Osteoblast (primary cell): ENCODE measurements around the gene PIGM. TPM values are rescaled to one million over a fixed set of nuclear protein-coding genes. Genes with fewer than 3 reads are reported as not detected.

Experiments used
- DNase-seq: peaks from one replicate; pipeline ENCODE4 v3.0.0; 2011; ENCODE audit warnings: low spot score, mixed read lengths; ENCODE audit not compliant: insufficient read length; ENCODE audit errors: missing footprints
- H2AFZ ChIP-seq: 2 replicates; pipeline ENCODE4 v1.6.0; 2011; ENCODE audit warnings: mild to moderate bottlenecking, low read length
- H3K27ac ChIP-seq: 2 replicates; pipeline ENCODE4 v1.5.1; 2011; ENCODE audit warnings: mild to moderate bottlenecking, low read depth, low read length, moderate library complexity
- H3K27me3 ChIP-seq: 2 replicates; pipeline ENCODE4 v1.6.0; 2012; ENCODE audit warnings: mild to moderate bottlenecking, control low read depth, inconsistent platforms, low read length, moderate library complexity; ENCODE audit not compliant: insufficient read depth
- H3K36me3 ChIP-seq: 2 replicates; pipeline ENCODE4 v1.5.1; 2011; ENCODE audit warnings: mild to moderate bottlenecking, low read length, control low read depth, moderate library complexity; ENCODE audit not compliant: insufficient read depth
- H3K4me1 ChIP-seq: 2 replicates; pipeline ENCODE4 v1.5.1; 2011; ENCODE audit warnings: mild to moderate bottlenecking, low read length, control low read depth, moderate library complexity; ENCODE audit not compliant: insufficient read depth
- H3K4me2 ChIP-seq: 2 replicates; pipeline ENCODE4 v1.6.0; 2011; ENCODE audit warnings: mild to moderate bottlenecking, low read length; ENCODE audit not compliant: insufficient read depth
- H3K4me3 ChIP-seq: fragments of 200-600 bp; sonication (generic); 3 replicates; pipeline ENCODE4 v1.5.1; 2012; ENCODE audit warnings: mild to moderate bottlenecking, low read length, inconsistent platforms; ENCODE audit not compliant: insufficient read depth
- H3K79me2 ChIP-seq: 2 replicates; pipeline ENCODE4 v1.6.0; 2012; ENCODE audit warnings: mild to moderate bottlenecking, low read length, control low read depth, inconsistent platforms; ENCODE audit not compliant: insufficient read depth
- H3K9me3 ChIP-seq: 2 replicates; pipeline ENCODE4 v1.5.1; 2011; ENCODE audit warnings: low read depth, low read length, control low read depth
- H4K20me1 ChIP-seq: 2 replicates; pipeline ENCODE4 v1.6.0; 2012; ENCODE audit warnings: mild to moderate bottlenecking, low read length, control low read depth; ENCODE audit not compliant: insufficient read depth
- total RNA-seq: library from RNA; depleted of rRNA; stranded (reverse); fragments of >200 nt; gene quantifications from 2 replicates; pipeline ENCODE4 v1.2.3, GENCODE V29; 2012
- TF ChIP-seq, protein P1 (sequence below): IDR thresholded peaks from 2 replicates; pipeline ENCODE4 v1.5.1; 2011; ENCODE audit warnings: mild to moderate bottlenecking, low read depth, low read length, moderate library complexity; ENCODE audit errors: extremely low read depth

Gene PIGM
- total RNA-seq, 1 donor, result 7.2 TPM

DNA sequence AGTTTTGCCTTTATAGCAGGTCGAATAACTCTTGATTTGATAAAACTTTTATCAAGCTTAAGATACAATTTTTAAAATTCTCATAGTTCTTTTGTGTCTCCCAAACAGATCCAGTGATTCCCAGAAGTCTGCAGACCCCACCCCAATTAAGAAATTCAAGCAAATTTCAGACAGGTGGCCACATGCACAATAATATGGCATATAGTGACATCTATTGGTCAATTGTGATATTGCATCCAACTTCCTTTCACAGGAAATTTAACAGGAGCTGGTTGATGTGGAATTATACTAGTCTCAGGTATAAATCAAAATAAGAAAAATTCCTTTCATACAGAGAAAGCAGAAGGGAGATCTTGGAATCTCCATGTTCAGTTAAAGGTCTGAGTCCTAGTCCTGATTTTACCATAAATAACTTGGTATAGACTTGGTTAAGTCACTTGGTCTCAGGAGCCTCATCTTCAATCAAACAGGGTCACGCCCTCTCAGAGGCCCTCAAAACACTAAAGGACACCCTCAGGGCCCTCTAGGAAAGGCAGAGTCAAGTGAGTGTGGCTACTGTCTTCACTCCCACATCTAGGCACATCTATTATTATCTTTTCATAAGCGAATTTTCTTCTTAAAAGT is 24.1 kb downstream of the PIGM start:
- H3K4me2 ChIP-seq, result no peak overlapping the region
- no peak overlapping the region for H2AFZ ChIP-seq
- TF ChIP-seq, protein P1, sequence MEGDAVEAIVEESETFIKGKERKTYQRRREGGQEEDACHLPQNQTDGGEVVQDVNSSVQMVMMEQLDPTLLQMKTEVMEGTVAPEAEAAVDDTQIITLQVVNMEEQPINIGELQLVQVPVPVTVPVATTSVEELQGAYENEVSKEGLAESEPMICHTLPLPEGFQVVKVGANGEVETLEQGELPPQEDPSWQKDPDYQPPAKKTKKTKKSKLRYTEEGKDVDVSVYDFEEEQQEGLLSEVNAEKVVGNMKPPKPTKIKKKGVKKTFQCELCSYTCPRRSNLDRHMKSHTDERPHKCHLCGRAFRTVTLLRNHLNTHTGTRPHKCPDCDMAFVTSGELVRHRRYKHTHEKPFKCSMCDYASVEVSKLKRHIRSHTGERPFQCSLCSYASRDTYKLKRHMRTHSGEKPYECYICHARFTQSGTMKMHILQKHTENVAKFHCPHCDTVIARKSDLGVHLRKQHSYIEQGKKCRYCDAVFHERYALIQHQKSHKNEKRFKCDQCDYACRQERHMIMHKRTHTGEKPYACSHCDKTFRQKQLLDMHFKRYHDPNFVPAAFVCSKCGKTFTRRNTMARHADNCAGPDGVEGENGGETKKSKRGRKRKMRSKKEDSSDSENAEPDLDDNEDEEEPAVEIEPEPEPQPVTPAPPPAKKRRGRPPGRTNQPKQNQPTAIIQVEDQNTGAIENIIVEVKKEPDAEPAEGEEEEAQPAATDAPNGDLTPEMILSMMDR, result peak; percentile 72
- H3K79me2 ChIP-seq, result no peaks in the 10 kb centered on the region
- H4K20me1 ChIP-seq, result no peaks in the 10 kb centered on the region
- no peak overlapping the region for H3K4me3 ChIP-seq
- H3K27me3 ChIP-seq, result peaks cover 7% of the 10 kb centered on the region
- H3K27ac ChIP-seq, result no peak overlapping the region
- H3K36me3 ChIP-seq, result no peaks in the 10 kb centered on the region
- no peak for DNase-seq
- no peaks in the 10 kb centered on the region for H3K9me3 ChIP-seq
- no peaks in the 10 kb centered on the region for H3K4me1 ChIP-seq

DNA sequence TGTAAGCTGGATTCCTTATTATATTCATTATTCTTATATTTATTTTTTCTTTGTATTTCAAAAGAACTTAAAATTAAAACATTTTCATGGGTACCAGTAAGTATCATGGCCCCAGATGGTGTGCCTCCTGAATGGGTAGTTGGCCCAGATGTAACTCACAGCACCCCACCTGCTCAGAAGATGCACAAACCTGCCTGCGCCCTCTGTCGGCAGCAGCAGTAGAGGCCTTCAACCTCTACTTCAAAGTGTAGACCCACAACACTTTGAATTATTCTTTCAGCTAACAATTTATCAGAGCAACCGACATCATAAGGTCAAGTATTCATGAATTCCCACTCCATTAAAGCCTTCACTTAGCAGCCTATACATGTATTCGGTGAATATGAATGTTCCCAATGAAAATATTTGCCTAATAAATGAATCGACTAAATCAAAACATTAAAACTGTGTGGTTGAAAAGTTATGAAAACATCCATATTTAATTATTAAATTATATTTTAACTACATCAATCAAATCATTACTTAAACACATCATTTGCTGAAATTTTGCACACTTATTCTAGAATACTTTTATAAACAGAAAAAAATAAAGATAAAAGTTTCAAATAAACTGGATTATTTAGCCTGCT is 25.4 kb downstream of the PIGM start:
- H3K27me3 ChIP-seq, result peaks cover 7% of the 10 kb centered on the region
- TF ChIP-seq, protein P1, result peak; percentile 96
- H3K79me2 ChIP-seq, result no peaks in the 10 kb centered on the region
- no peak overlapping the region for H3K4me2 ChIP-seq
- no peaks in the 10 kb centered on the region for H3K4me1 ChIP-seq
- no peaks in the 10 kb centered on the region for H4K20me1 ChIP-seq
- no peak overlapping the region for H2AFZ ChIP-seq
- no peaks in the 10 kb centered on the region for H3K36me3 ChIP-seq
- no peak overlapping the region for H3K27ac ChIP-seq
- DNase-seq, result peak; percentile 49
- H3K9me3 ChIP-seq, result no peaks in the 10 kb centered on the region
- H3K4me3 ChIP-seq, result no peak overlapping the region

DNA sequence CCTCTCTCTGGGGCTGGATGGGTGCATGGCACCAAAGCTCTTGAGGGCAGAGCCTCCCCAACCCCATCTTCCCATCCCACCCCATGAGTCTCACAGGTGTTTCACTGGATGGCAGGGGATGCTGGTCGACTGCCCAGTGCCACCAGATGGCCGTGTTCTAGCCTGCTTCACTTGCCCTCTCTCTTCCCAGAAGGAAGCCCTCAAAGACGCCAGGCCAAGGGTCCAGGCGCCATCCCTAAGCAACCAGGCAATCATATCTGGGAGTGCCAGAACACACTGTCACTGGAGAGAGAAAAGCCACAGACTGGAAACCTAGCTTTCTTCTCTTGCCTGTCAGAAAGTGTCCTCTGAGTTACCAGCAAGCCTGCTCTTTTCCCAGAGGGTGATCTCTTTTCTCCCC is 26.7 kb downstream of the PIGM start:
- Histone ChIP-seq H3K27me3 (peaks cover 7% of the 10 kb centered on the region), H2AFZ (no peak overlapping the region), H3K9me3 (no peaks in the 10 kb centered on the region), H3K4me1 (no peaks in the 10 kb centered on the region), H3K79me2 (no peaks in the 10 kb centered on the region), H4K20me1 (no peaks in the 10 kb centered on the region), H3K36me3 (no peaks in the 10 kb centered on the region), H3K27ac (no peak overlapping the region), H3K4me3 (no peak overlapping the region), H3K4me2 (no peak overlapping the region)
- TF ChIP-seq, protein P1, result no peak
- DNase-seq, result no peak

DNA sequence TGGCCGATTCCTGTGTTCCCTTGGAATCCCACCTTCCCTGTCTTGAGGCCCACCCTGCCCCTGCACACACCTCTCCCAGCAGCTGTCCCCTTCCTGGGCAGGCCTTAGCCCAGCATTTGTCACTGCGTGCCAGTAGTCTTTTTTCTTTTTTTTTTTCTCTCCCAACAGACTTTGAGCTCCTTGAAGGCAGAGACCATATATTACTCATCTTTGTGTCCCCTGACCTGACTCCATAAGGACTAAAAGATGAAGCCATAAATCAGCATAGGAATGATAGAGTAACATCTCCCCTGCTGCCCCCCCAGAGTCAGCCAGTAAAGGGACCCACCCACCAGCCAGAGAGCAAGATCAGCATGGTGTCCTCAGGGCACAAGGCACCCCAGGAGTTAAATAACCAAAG is 27.4 kb downstream of the PIGM start:
- Histone ChIP-seq H3K9me3 (no peaks in the 10 kb centered on the region), H3K4me3 (no peak overlapping the region), H3K4me2 (no peak overlapping the region), H3K27ac (no peak overlapping the region), H2AFZ (no peak overlapping the region), H3K79me2 (no peaks in the 10 kb centered on the region), H3K36me3 (no peaks in the 10 kb centered on the region), H3K27me3 (peaks cover 7% of the 10 kb centered on the region), H4K20me1 (no peaks in the 10 kb centered on the region), H3K4me1 (peaks cover under 1% of the 10 kb centered on the region)
- TF ChIP-seq, protein P1, result no peak
- DNase-seq, result no peak
